Mucosa of descending colon (tissue), 3 donors: Measurements from ENCODE around the gene ATP2A3. TPM values are rescaled to one million over a fixed set of nuclear protein-coding genes. Genes with fewer than 3 reads are reported as not detected.

Experiments used
- ATAC-seq: fragments of 200-7000 bp; cut with Tn5 transposase; one replicate; pipeline ENCODE4 v1.9.1; 2020; ENCODE audit warnings: mild to moderate bottlenecking, moderate library complexity
- DNase-seq, 3 donors: peaks; one replicate each; pipeline ENCODE4 v3.0.0-alpha.2; 2020
- H3K36me3 ChIP-seq: fragments of 200-600 bp; one replicate; pipeline ENCODE4 v1.8.0; 2021; ENCODE audit warnings: low read depth, mild to moderate bottlenecking
- H3K4me1 ChIP-seq: fragments of 200-600 bp; one replicate; pipeline ENCODE4 v1.8.0; 2021; ENCODE audit warnings: low read depth, mild to moderate bottlenecking
- H3K4me3 ChIP-seq: fragments of 200-600 bp; one replicate; pipeline ENCODE4 v1.8.0; 2021; ENCODE audit warnings: mild to moderate bottlenecking
- H3K9me3 ChIP-seq: fragments of 200-600 bp; one replicate; pipeline ENCODE4 v1.8.0; 2021; ENCODE audit warnings: mild to moderate bottlenecking
- intact Hi-C, 2 donors: fragments of 100-400 bp; cut with DNase I in 1 of 2; cut with micrococcal nuclease in 1 of 2; formaldehyde crosslinking; loops; one replicate each; pipeline versions ENCODE4 v1.11.0 to v1.11.1; 2022; cut with DNase I, micrococcal nuclease
- total RNA-seq, 3 donors: library from RNA; stranded (reverse); fragmentation: NEBNext Ultra II Directional in 2 of 3; extraction: Animal tissue kit (Norgen Biotek cat#: 25700) in 2 of 3; gene quantifications; one replicate each; pipeline versions ENCODE4 v1.2.1 to v1.2.4, GENCODE V29; 2021 to 2023
- TF ChIP-seq, protein P1 (sequence below): fragments of 200-600 bp; IDR thresholded peaks from one replicate; pipeline ENCODE4 v1.8.0; 2022; ENCODE audit warnings: antibody characterized with exemption, mild to moderate bottlenecking
- donor health status: DM: no; HTN: no; CAD: no; lungs with moderate emphysema.
- donor health status: DM: no; HTN: no; CAD: no.
- donor health status: DM: no; HTN: yes; CAD: no.

ATP2A3 gene
- total RNA-seq, 3 donors from 2014 or later, result 72.8 to 253 (median 247) TPM

DNA sequence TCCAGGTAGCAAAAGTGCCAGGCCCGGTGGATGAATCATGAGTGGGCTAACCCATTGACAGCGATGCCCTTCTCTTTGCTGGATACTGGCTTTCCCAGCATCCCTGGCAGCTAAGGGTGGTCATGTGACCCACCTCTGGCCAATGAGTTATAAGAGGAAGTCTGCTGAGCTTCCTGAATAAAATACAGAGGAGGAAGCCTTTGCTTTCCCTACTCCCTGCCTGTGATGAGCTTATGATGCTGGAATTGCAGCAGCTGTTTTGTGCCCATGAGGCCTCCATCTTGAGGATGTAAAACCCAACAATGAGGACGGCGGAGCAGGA lies 15.0 kb upstream of the ATP2A3 start:
- intact Hi-C loops, result no loop called here

DNA sequence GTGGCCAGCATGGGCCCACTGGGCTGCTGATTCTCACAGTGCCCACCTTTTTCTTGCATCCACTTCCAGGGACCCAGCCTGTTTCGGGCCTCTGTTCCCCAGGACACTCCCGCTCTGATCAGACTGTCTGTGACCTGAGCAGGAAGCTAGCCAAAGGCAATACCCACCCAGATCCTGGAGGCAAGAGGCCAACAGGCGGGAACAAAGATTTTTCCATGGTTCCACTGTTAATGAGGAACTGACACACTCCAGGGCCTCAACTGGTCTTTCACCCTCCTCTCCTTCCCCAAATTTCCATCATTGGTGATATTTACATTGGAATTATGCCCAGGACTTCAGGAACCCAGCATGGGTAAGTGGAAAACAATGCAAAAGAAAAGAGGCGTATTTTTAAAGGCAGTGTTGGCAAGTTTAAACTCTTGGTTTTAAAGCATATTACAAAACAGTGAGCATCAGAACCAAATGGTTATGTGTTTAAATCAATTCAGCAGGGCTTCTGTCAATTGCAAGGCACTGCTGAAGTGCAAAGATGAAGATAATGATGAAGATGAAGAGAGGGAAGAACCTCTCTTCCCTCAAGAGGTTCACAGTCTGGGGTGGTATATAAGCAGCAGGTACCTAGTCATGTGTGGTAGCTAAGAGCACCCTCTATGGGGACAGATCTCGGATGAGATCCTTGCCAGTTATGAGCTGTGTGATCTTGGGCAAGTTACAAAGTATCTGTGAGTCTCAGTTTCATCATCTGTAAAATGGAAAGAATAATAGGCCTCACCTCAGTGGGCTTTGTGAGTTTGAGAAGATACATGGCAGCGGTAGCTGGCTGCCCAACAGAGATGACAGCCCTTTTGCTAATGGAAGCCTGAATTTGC lies 14.4 kb upstream of the ATP2A3 start:
- no peaks in the 10 kb centered on the region for H3K36me3 ChIP-seq
- ATAC-seq (peak; percentile 67), DNase-seq (peak; percentile 63 to 88 (median 79))
- TF ChIP-seq, protein P1, sequence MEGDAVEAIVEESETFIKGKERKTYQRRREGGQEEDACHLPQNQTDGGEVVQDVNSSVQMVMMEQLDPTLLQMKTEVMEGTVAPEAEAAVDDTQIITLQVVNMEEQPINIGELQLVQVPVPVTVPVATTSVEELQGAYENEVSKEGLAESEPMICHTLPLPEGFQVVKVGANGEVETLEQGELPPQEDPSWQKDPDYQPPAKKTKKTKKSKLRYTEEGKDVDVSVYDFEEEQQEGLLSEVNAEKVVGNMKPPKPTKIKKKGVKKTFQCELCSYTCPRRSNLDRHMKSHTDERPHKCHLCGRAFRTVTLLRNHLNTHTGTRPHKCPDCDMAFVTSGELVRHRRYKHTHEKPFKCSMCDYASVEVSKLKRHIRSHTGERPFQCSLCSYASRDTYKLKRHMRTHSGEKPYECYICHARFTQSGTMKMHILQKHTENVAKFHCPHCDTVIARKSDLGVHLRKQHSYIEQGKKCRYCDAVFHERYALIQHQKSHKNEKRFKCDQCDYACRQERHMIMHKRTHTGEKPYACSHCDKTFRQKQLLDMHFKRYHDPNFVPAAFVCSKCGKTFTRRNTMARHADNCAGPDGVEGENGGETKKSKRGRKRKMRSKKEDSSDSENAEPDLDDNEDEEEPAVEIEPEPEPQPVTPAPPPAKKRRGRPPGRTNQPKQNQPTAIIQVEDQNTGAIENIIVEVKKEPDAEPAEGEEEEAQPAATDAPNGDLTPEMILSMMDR, result no peak
- intact Hi-C loops, result no loop called here
- H3K4me1 ChIP-seq, result peaks cover 15% of the 10 kb centered on the region
- H3K4me3 ChIP-seq, result no peak overlapping the region
- H3K9me3 ChIP-seq, result peaks cover 6% of the 10 kb centered on the region

More for the DNA sequence above, 15.0 kb upstream of the ATP2A3 start:
- DNase-seq (peak in 2 of 3 donors; percentile 28 to 32), ATAC-seq (no peak)
- TF ChIP-seq, protein P1, result no peak
- H3K4me3 ChIP-seq, result no peak overlapping the region
- peaks cover 6% of the 10 kb centered on the region for H3K9me3 ChIP-seq
- H3K36me3 ChIP-seq, result no peaks in the 10 kb centered on the region
- peaks cover 15% of the 10 kb centered on the region for H3K4me1 ChIP-seq

DNA sequence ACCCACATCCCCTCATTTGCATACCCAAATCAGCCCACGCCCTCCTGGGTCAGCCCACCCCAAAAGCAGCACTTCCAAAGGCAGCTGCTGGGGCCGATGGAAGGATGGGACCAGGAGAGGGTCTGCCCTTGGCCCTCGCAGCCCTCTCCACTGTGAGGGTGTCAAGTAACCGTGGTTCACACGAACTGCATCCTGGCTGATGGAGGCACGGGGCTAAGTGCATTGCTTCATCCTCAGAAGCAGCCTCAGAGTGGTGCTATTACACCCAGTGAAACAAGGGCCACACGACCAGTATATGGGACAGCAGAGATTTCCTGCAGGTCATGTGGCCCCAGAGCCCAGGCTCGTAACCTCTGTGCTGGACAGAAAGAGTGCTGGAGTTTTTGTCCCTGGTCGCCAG lies 13.2 kb upstream of the ATP2A3 start:
- H3K9me3 ChIP-seq, result peaks cover 6% of the 10 kb centered on the region
- DNase-seq, result peak in 2 of 3 donors; percentile 53 to 54
- TF ChIP-seq, protein P1, result no peak
- ATAC-seq, result peak; percentile 39
- H3K36me3 ChIP-seq, result no peaks in the 10 kb centered on the region
- no peak overlapping the region for H3K4me3 ChIP-seq
- H3K4me1 ChIP-seq, result peaks cover 15% of the 10 kb centered on the region
- intact Hi-C loops, result no loop called here

DNA sequence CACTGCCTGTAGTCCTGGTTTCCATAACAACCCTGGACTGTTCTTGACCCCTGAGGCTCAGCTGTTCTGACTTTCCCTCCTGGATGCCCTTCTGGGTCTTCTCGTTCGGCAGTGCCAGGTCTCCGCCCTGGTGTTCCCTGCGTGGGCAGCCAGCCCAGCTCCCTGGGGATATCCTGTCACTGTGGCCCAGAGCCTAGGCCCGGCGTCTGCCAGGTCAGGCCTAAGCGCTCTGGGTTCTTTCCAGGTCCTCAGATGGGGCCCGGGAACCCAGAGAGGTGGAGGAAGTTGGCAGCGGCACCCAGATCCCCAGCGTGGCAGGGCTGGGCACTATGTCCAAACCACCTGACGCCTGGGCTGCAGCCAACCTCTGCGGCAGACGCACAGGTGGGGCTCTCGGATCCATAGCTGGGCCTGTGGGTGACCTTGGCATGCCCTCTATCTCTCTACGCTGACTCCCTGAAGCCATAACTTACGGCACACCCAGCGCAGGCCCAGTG lies 12.5 kb upstream of the ATP2A3 start:
- DNase-seq, result peak; percentile 94 to 97 (median 95)
- Histone ChIP-seq H3K9me3 (peaks cover 6% of the 10 kb centered on the region), H3K4me3 (no peak overlapping the region), H3K4me1 (peaks cover 15% of the 10 kb centered on the region), H3K36me3 (no peaks in the 10 kb centered on the region)
- intact Hi-C loops, result no loop called here
- peak; percentile 87 for ATAC-seq
- TF ChIP-seq, protein P1, result no peak

DNA sequence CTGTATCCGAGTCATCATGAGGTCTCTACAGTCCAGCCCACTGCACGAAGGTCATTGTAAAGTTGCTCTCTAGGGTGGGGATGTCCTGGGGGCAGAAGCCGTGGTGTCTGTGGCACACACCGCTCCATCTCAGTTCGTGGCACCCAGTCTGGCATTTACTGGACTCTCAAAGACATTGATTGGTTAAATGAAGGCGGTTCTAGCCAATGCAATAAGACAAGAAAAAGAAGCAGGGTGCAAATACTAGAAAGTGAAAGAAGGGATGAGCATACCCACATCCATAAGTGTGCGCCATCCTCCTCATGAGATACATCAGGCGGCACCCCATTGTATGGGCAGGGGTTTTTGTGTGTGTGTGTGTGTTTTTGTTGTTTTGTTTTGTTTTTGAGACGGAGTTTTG lies 10.7 kb upstream of the ATP2A3 start:
- intact Hi-C loops, result no loop called here
- H3K4me3 ChIP-seq, result no peak overlapping the region
- DNase-seq (peak in 2 of 3 donors; percentile 3 to 22), ATAC-seq (no peak)
- TF ChIP-seq, protein P1, result no peak
- peaks cover 15% of the 10 kb centered on the region for H3K4me1 ChIP-seq
- no peaks in the 10 kb centered on the region for H3K36me3 ChIP-seq
- H3K9me3 ChIP-seq, result peaks cover 6% of the 10 kb centered on the region
